DND-41 (cell line): ENCODE data around the gene DEPP1.

Experiments used
- ATAC-seq: fragments of 200-7000 bp; cut with Tn5 transposase; 3 replicates; pipeline ENCODE4 v1.9.1; 2021; ENCODE audit warnings: low read depth; ENCODE audit not compliant: insufficient read depth
- DNase-seq: peaks from one replicate; pipeline ENCODE4 v3.0.0-alpha.2; 2020
- H2AFZ ChIP-seq: 2 replicates; pipeline ENCODE4 v1.6.0; 2012; ENCODE audit warnings: low read depth, low read length
- H3K27ac ChIP-seq: 2 replicates; pipeline ENCODE4 v1.5.1; 2012; ENCODE audit warnings: low read length, inconsistent platforms
- H3K27me3 ChIP-seq: fragments of 200-600 bp; sonication (generic); 2 replicates; pipeline ENCODE4 v1.6.0; 2012; ENCODE audit warnings: low read length, mild to moderate bottlenecking, inconsistent platforms; ENCODE audit not compliant: insufficient read depth, poor library complexity
- H3K36me3 ChIP-seq: 2 replicates; pipeline ENCODE4 v1.5.1; 2012; ENCODE audit warnings: low read length, inconsistent platforms; ENCODE audit not compliant: insufficient read depth
- H3K4me1 ChIP-seq: 2 replicates; pipeline ENCODE4 v1.5.1; 2012; ENCODE audit warnings: mild to moderate bottlenecking, low read length; ENCODE audit not compliant: insufficient read depth
- H3K4me2 ChIP-seq: 2 replicates; pipeline ENCODE4 v1.6.0; 2012; ENCODE audit warnings: mild to moderate bottlenecking, moderate library complexity, low read length, inconsistent platforms; ENCODE audit not compliant: insufficient read depth
- H3K4me3 ChIP-seq, 2 experiments: fragments of 200-600 bp in 1 of 2; shearing (Covaris generic) in 1 of 2; 2 replicates each; pipeline ENCODE4 v1.5.1; 2012 to 2016; ENCODE audit warnings: inconsistent platforms in 2 of 2, low read length in 2 of 2, mild to moderate bottlenecking in 2 of 2, low read depth in 1 of 2, moderate library complexity in 1 of 2
- H3K79me2 ChIP-seq: 2 replicates; pipeline ENCODE4 v1.6.0; 2012; ENCODE audit warnings: low read length, inconsistent platforms; ENCODE audit not compliant: insufficient read depth
- H3K9ac ChIP-seq: 2 replicates; pipeline ENCODE4 v1.6.0; 2012; ENCODE audit warnings: low read depth, mild to moderate bottlenecking, inconsistent platforms, low read length, moderate library complexity
- H3K9me3 ChIP-seq: 2 replicates; pipeline ENCODE4 v1.5.1; 2012; ENCODE audit warnings: low read length, moderate library complexity, mild to moderate bottlenecking, inconsistent platforms; ENCODE audit not compliant: insufficient read depth, severe bottlenecking
- H4K20me1 ChIP-seq: 2 replicates; pipeline ENCODE4 v1.6.0; 2012; ENCODE audit warnings: low read length; ENCODE audit not compliant: insufficient read depth
- CTCF ChIP-seq: IDR thresholded peaks from 2 replicates; pipeline ENCODE4 v1.5.1; 2012; ENCODE audit warnings: borderline replicate concordance, low read length, moderate library complexity, mild to moderate bottlenecking; ENCODE audit not compliant: poor library complexity, severe bottlenecking; ENCODE audit errors: extremely low read depth
- EZH2 ChIP-seq: IDR thresholded peaks from 3 replicates; pipeline ENCODE4 v1.6.1; 2012; ENCODE audit warnings: borderline replicate concordance, low read depth, mild to moderate bottlenecking, moderate library complexity, low read length, inconsistent platforms; ENCODE audit not compliant: severe bottlenecking

Gene DEPP1

GRCh38 chr10:44931621-44932516 is 46.7 kb downstream of the DEPP1 start:
- TF ChIP-seq EZH2 = no peak
- no peak for TF ChIP-seq CTCF
- ATAC-seq (no peak), DNase-seq (no peak)
- Histone ChIP-seq H4K20me1 (no peaks in the 10 kb centered on the region), H3K4me2 (no peak overlapping the region), H3K9me3 (no peaks in the 10 kb centered on the region), H3K9ac (no peak overlapping the region), H3K4me1 (peaks cover 33% of the 10 kb centered on the region), H3K4me3 (no peak overlapping the region), H3K79me2 (no peaks in the 10 kb centered on the region), H2AFZ (no peak overlapping the region), H3K27ac (no peak overlapping the region), H3K27me3 (no peaks in the 10 kb centered on the region), H3K36me3 (no peaks in the 10 kb centered on the region)

- no peaks in the 10 kb centered on the region for H3K79me2 ChIP-seq
- no peaks in the 10 kb centered on the region for H3K27me3 ChIP-seq
- no peak overlapping the region for H3K4me3 ChIP-seq
- H4K20me1 ChIP-seq = no peaks in the 10 kb centered on the region
- H3K4me2 ChIP-seq = no peak overlapping the region
- DNase-seq = no peak
- no peak for ATAC-seq
- no peak for TF ChIP-seq EZH2
- no peak for TF ChIP-seq CTCF
- H3K4me1 ChIP-seq = peaks cover 26% of the 10 kb centered on the region
- no peak overlapping the region for H3K27ac ChIP-seq
- H2AFZ ChIP-seq = no peak overlapping the region
- no peaks in the 10 kb centered on the region for H3K36me3 ChIP-seq
- no peak overlapping the region for H3K9ac ChIP-seq
- no peaks in the 10 kb centered on the region for H3K9me3 ChIP-seq
Observed at GRCh38 chr10:44930904-44931620, 47.5 kb downstream of the DEPP1 start.

GRCh38 chr10:44929356-44930255 is 49.0 kb downstream of the DEPP1 start:
- H3K9me3 ChIP-seq = no peaks in the 10 kb centered on the region
- H3K4me3 ChIP-seq = no peak overlapping the region
- no peak overlapping the region for H3K27ac ChIP-seq
- no peak for ATAC-seq
- no peaks in the 10 kb centered on the region for H4K20me1 ChIP-seq
- no peak for TF ChIP-seq EZH2
- TF ChIP-seq CTCF = no peak
- peaks cover 15% of the 10 kb centered on the region for H3K4me1 ChIP-seq
- H2AFZ ChIP-seq = no peak overlapping the region
- no peak for DNase-seq
- no peak overlapping the region for H3K4me2 ChIP-seq
- H3K9ac ChIP-seq = no peak overlapping the region
- H3K27me3 ChIP-seq = no peaks in the 10 kb centered on the region
- no peaks in the 10 kb centered on the region for H3K79me2 ChIP-seq
- no peaks in the 10 kb centered on the region for H3K36me3 ChIP-seq
